ENCODE measurements around the gene IVD.
A peak's percentile ranks its signal among the peaks of the same experiment; 100 is the strongest.

The IVD gene

DNA sequence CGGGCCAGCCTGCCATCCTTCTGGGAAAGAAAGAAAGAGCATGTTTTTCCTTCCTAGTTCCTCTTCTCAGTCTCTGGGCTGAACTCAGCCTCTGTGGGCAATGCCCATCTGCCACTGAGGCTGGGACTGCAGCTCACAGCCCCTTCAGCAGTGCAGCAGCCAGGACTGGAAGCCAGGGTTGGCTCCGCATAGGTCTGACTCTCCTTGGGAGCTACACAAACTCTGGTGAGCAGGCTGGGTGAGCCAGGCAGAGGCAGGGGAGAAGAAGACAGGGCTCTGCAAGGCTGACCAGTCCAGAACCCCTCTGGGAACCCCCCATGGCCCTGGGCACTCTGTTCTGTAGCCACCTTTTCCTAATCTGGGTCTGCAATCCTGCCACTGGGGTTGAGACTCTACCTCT, 44.0 kb upstream of the IVD start:
- Histone ChIP-seq H3K27ac (no peak overlapping the region), H3K4me3 (no peak overlapping the region)
- no peak for TF ChIP-seq CTCF (IDR thresholded peaks at IDR 0.05)
- no peak for DNase-seq (ENCODE audit: low spot score)

DNA sequence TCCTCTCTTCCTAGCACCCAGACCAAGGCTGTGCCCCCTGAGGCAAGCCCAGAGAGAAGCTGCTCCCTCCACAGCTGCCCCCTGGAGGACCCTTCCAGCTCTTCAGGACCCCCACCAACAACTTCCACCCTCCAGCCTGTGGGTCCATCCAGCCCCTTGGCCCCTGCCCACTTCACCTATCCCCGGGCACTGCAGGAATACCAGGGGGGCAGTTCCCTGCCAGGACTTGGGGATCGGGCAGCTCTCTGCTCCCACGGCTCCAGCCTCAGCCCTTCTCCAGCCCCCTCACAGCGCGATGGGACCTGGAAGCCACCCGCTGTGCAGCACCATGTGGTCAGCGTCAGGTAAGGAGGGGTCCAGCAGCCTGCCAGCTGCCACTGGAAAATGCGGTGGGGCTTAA, 42.0 kb upstream of the IVD start:
- no peak overlapping the region for H3K4me3 ChIP-seq
- H3K27ac ChIP-seq, result no peak overlapping the region
- no peak for TF ChIP-seq CTCF (IDR thresholded peaks at IDR 0.05)
- DNase-seq (ENCODE audit: low spot score), result no peak

GRCh38 chr15:40364251-40364650, 41.3 kb upstream of the IVD start:
- TF ChIP-seq CTCF (IDR thresholded peaks at IDR 0.05), result no peak
- DNase-seq (ENCODE audit: low spot score), result no peak
- H3K4me3 ChIP-seq, result no peak overlapping the region
- no peak overlapping the region for H3K27ac ChIP-seq

GRCh38 chr15:40365016-40365415, 40.6 kb upstream of the IVD start:
- Histone ChIP-seq H3K4me3 (no peak overlapping the region), H3K27ac (no peak overlapping the region)
- DNase-seq (ENCODE audit: low spot score), result no peak
- no peak for TF ChIP-seq CTCF (IDR thresholded peaks at IDR 0.05)

DNA sequence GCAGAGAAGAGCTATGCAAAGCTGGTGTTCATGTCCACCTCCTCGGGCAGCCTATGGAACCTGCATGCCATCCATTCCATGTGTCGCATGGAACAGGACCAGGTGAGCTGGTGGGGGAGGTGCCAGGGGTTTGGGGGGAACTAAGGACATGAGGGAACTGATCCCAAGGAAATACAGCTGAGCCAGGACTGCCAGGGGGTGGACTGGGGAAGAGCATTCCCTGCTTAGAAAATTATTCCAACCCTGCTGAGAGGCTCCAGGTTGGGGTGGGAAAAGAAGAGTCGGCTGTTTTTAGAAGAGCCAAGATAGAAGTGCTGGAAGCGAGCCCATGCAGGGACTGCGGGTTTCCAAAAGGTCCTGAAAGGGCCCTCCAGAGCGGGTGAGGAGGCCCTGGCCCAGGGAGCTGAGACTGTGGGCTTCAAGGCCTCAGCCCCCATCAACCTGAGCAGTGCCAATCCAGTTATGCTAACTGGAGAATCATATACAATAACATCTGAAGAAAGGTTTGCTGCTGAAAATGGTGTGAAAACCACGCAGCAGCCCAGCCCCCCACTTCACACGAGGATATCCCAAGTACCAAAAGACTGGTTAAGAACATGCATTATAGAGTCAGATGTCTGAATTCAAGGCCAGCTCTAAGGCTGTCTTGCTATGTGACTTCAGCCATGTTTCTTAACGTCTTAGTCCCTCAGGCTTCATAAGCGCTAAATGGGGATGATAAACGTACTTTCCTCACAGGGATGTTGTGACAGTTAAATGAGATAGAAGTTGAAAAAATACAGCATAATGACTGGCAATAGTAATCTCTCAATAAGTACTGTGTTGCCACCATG, 39.8 kb upstream of the IVD start:
- Histone ChIP-seq H3K4me3 (no peak overlapping the region), H3K27ac (no peak overlapping the region)
- DNase-seq (ENCODE audit: low spot score), result no peak
- no peak for TF ChIP-seq CTCF (IDR thresholded peaks at IDR 0.05)

DNA sequence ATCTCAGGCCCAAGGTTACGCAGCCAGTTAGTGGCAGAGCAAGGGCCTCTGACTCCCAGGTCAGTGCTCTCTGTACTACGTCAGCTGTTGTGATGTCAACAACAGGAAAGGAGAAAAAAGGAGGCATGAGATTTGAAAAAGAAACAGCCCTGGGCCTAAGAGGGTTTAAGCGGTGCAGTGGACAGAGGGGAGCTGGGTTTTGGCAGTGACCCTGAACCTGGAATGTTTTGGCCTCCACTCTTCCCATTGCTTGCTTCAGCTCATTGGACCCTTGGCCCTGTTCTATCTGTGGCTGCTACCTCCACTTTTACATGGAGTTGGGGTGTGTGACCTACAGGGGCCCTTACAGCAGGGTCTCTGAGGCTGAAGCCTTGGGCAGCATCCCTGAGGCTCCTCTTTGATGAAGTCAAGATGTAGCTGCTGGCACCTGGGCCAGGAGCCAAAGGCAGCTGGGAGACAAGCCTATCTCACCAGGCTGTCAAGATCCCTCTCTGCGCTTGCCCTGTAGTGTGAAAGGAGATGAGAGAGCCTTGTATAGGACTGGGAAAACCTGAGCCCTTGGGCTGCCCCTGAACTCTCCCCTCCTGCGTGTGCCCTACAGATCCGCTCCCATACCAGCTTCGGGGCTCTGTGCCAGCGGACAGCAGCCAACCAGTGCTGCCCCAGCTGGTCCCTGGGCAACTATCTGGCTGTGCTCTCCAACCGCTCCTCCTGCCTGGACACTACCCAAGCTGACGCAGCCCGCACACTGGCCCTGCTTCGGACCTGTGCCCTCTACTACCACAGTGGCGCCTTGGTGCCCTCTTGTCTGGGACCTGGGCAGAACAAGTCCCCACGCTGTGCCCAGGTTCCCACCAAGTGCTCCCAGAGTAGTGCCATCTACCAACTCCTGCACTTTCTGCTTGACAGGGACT, 38.9 kb upstream of the IVD start:
- no peak overlapping the region for H3K4me3 ChIP-seq
- H3K27ac ChIP-seq, result peak overlapping the region in 1 of 2 donors; percentile 59
- DNase-seq (ENCODE audit: low spot score), result no peak
- TF ChIP-seq CTCF (IDR thresholded peaks at IDR 0.05), result no peak
